Adrenal gland (tissue), 5 donors: ENCODE data around the gene ARHGEF3.

Experiments used
- POLR2A ChIP-seq, 2 donors: fragments of 450-650 bp; IDR thresholded peaks; one replicate each; pipeline ENCODE4 v1.6.1; 2017; ENCODE audit warnings: antibody characterized with exemption in 2 of 2, mild to moderate bottlenecking in 2 of 2, moderate library complexity in 1 of 2
- TF ChIP-seq, protein P1 (sequence below), 6 experiments: fragments of 450-650 bp in 4 of 6; fragments of 200-600 bp in 2 of 6; sonication (generic) in 1 of 6; IDR thresholded peaks; 1 replicate in 5 of 6; 2 replicates in 1 of 6; pipeline versions ENCODE4 v1.5.1 to v1.8.0; 2016 to 2021; ENCODE audit warnings: antibody characterized with exemption in 6 of 6, mild to moderate bottlenecking in 2 of 6, moderate library complexity in 1 of 6
- donor health status: DM: no; HTN: no; CAD: no.

DNA sequence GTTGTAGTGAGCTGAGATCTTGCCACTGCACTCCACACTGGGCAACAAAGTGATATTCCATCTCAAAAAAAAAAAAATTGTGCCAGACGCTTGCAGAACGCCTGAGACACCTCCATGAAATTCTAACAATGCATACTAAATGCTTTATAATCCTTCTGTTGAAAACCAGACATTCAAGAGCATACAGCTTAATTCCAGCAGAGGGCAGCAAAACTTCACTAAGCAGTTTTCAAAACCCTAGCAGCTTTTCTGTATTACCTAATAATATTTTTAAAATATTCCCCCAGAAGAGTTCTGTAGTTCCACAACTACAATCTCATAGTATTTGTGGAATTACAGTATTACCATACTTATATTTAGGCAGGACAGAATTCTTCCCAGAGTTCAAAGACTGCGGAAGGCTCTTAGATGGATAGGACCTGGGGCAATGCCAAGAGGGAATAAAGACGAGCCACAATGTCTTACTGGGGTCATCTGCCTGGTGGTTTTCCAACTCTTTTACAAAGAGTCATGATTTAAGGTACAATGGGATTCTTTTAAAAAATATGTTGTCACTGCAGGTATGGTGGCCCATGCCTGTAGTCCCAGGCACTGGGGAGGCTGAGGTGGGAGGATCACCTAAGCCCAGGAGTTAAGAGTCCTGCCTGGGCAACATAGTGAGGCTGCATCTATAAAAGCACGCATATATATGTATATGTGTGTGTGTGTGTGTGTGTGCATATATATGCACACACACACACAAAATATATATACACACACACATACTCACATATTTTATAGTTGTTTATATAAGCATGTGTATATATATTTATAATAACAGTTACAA, 99.0 kb downstream of the ARHGEF3 start:
- TF ChIP-seq, protein P1, sequence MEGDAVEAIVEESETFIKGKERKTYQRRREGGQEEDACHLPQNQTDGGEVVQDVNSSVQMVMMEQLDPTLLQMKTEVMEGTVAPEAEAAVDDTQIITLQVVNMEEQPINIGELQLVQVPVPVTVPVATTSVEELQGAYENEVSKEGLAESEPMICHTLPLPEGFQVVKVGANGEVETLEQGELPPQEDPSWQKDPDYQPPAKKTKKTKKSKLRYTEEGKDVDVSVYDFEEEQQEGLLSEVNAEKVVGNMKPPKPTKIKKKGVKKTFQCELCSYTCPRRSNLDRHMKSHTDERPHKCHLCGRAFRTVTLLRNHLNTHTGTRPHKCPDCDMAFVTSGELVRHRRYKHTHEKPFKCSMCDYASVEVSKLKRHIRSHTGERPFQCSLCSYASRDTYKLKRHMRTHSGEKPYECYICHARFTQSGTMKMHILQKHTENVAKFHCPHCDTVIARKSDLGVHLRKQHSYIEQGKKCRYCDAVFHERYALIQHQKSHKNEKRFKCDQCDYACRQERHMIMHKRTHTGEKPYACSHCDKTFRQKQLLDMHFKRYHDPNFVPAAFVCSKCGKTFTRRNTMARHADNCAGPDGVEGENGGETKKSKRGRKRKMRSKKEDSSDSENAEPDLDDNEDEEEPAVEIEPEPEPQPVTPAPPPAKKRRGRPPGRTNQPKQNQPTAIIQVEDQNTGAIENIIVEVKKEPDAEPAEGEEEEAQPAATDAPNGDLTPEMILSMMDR (IDR thresholded peaks at IDR 0.05) = peak; percentile 83 to 95 (median 90)
- no peak for TF ChIP-seq POLR2A (IDR thresholded peaks at IDR 0.05)
